HepG2 (cell line): ENCODE results near the gene ZCCHC3. TPM values are rescaled to one million over a fixed set of nuclear protein-coding genes. Genes with fewer than 3 reads are reported as not detected.

ENCODE experiments used
- ARID4A ChIP-seq: sonication (generic); formaldehyde crosslinking; IDR thresholded peaks from 2 replicates; pipeline ENCODE4 v1.5.0; 2020; ENCODE audit warnings: mild to moderate bottlenecking, missing genetic modification reagents, borderline replicate concordance
- CEBPG ChIP-seq: IDR thresholded peaks from 2 replicates; pipeline ENCODE4 v1.6.1; 2016
- DR1 ChIP-seq: sonication (generic); formaldehyde crosslinking; IDR thresholded peaks from 2 replicates; pipeline ENCODE4 v1.8.0; 2021; ENCODE audit warnings: mild to moderate bottlenecking, missing genetic modification reagents, inconsistent platforms
- GLI4 ChIP-seq: sonication (generic); formaldehyde crosslinking; IDR thresholded peaks from 2 replicates; pipeline ENCODE4 v1.5.1; 2020; ENCODE audit warnings: missing genetic modification reagents, mild to moderate bottlenecking, moderate library complexity, borderline replicate concordance
- GPN1 ChIP-seq: sonication (generic); formaldehyde crosslinking; IDR thresholded peaks from 2 replicates; pipeline ENCODE4 v1.5.1; 2020; ENCODE audit warnings: missing genetic modification reagents, borderline replicate concordance
- MIER2 ChIP-seq: IDR thresholded peaks from 2 replicates; pipeline ENCODE4 v1.6.1; 2016; ENCODE audit warnings: missing biosample characterization, missing genetic modification reagents
- PATZ1 ChIP-seq: sonication (generic); formaldehyde crosslinking; IDR thresholded peaks from 2 replicates; pipeline ENCODE4 v1.4.0; 2020; ENCODE audit warnings: missing genetic modification reagents
- PPARG ChIP-seq: conservative IDR thresholded peaks from 2 replicates; pipeline ENCODE4 v1.6.1; 2016; ENCODE audit warnings: missing biosample characterization, missing genetic modification reagents
- RARA ChIP-seq: IDR thresholded peaks from 2 replicates; pipeline ENCODE4 v1.6.1; 2016; ENCODE audit warnings: missing genetic modification reagents, missing compliant biosample characterization
- RBM22 ChIP-seq: fragments of 200-400 bp; formaldehyde crosslinking; optimal IDR thresholded peaks from 2 replicates; pipeline ENCODE3; 2017; ENCODE audit warnings: mild to moderate bottlenecking, low read length, moderate library complexity
- RFXAP ChIP-seq: sonication (generic); formaldehyde crosslinking; IDR thresholded peaks from 2 replicates; pipeline ENCODE4 v1.4.0; 2020; ENCODE audit warnings: missing genetic modification reagents, borderline replicate concordance
- SMC3 ChIP-seq: IDR thresholded peaks from 2 replicates; pipeline ENCODE4 v1.6.1; 2011; ENCODE audit warnings: low read length, improper control_type of control experiment
- SOX13 ChIP-seq, 3 experiments: fragments of 450-650 bp in 1 of 3; sonication (generic) in 1 of 3; formaldehyde crosslinking in 1 of 3; IDR thresholded peaks in 2 of 3; conservative IDR thresholded peaks in 1 of 3; 2 replicates each; pipeline versions ENCODE4 v1.5.0 to v1.6.1; 2016 to 2020; ENCODE audit warnings: antibody characterized with exemption in 1 of 3, mild to moderate bottlenecking in 1 of 3, missing compliant biosample characterization in 1 of 3, missing genetic modification reagents in 1 of 3, moderate library complexity in 1 of 3
- TFE3 ChIP-seq: IDR thresholded peaks from 2 replicates; pipeline ENCODE4 v1.6.1; 2016
- ZBTB33 ChIP-seq: sonication (generic); formaldehyde crosslinking; IDR thresholded peaks from 2 replicates; pipeline ENCODE4 v1.4.0; 2020; ENCODE audit warnings: missing genetic modification reagents
- ZFP37 ChIP-seq: sonication (generic); formaldehyde crosslinking; IDR thresholded peaks from 2 replicates; pipeline ENCODE4 v1.4.0; 2020; ENCODE audit warnings: missing genetic modification reagents, borderline replicate concordance
- ZNF264 ChIP-seq: sonication (generic); formaldehyde crosslinking; IDR thresholded peaks from 2 replicates; pipeline ENCODE4 v1.4.0; 2020; ENCODE audit warnings: missing genetic modification reagents
- ZNF678 ChIP-seq: sonication (generic); formaldehyde crosslinking; IDR thresholded peaks from 2 replicates; pipeline ENCODE4 v1.4.0; 2020; ENCODE audit warnings: mild to moderate bottlenecking, missing genetic modification reagents
- polyA plus RNA-seq, 8 experiments: library from polyadenylated mRNA; depleted of rRNA in 3 of 8; stranded (reverse) in 7 of 8; unstranded in 1 of 8; fragments of >200 nt; fragmentation: Illumina TruSeq in 4 of 8; extraction: Trizol in 4 of 8; gene quantifications; 2 replicates each; pipeline versions ENCODE4 v1.2.1 to v1.2.3, GENCODE V29; 2011 to 2016; ENCODE audit warnings: low read depth in 4 of 8, missing spikeins in 1 of 8, mixed read lengths in 1 of 8; ENCODE audit not compliant: insufficient read depth in 1 of 8
- total RNA-seq, 5 experiments: library from RNA; depleted of rRNA; stranded (reverse); fragments of >200 nt; fragmentation: Illumina TruSeq; extraction: Trizol; gene quantifications; 2 replicates each; pipeline ENCODE4 v1.2.3, GENCODE V29; 2016; ENCODE audit warnings: low read depth in 1 of 5

Gene ZCCHC3
- total and polyA plus RNA-seq, 2 of the 13 experiments (the other 11 are each of a cell fraction or from before 2014, with no cell fraction given), result 46.6 to 63.0 TPM

GRCh38 chr20:348972-349841 lies 51.8 kb downstream of the ZCCHC3 start (continued):
- peak; percentile 1; the same call in 1 of the 2 replicates for TF ChIP-seq ZBTB33
- peak; percentile 50; the same call in 1 of the 2 replicates for TF ChIP-seq TFE3 (CRISPR knock-in tag)
- 0 out of 2 replicates have a peak, but pooled peaks have one; percentile 74 for TF ChIP-seq ZFP37 (CRISPR knock-in tag)
- TF ChIP-seq RARA, result peak; percentile 77
- TF ChIP-seq GPN1 (CRISPR knock-in tag), result peak; percentile 56; the same call in 1 of the 2 replicates
- peak; percentile 56; the same call in 1 of the 2 replicates for TF ChIP-seq RFXAP
- no peak; the same call in 1 of the 2 replicates for TF ChIP-seq ZNF678 (CRISPR knock-in tag)
- TF ChIP-seq CEBPG, result peak; percentile 53
- 0 out of 2 replicates have a peak, but pooled peaks have one; percentile 20 for TF ChIP-seq ZNF264 (CRISPR knock-in tag)
- peak; percentile 16; the same call in 1 of the 2 replicates for TF ChIP-seq SMC3
- TF ChIP-seq SOX13 (IDR thresholded peaks at IDR 0.05), result no peak
- TF ChIP-seq SOX13 (CRISPR knock-in tag; conservative IDR thresholded peaks at IDR 0.05 in 1 of 2, IDR thresholded peaks at IDR 0.05 in 1 of 2), result peak in 1 of 2 experiments; percentile 46; a peak in 1 of 4 replicates
- TF ChIP-seq ARID4A (CRISPR knock-in tag), result peak; percentile 73
- TF ChIP-seq PATZ1 (CRISPR knock-in tag), result peak; percentile 81
- TF ChIP-seq RBM22, result no peak
- TF ChIP-seq DR1 (CRISPR knock-in tag), result no peak
- TF ChIP-seq GLI4, result 0 out of 2 replicates have a peak, but pooled peaks have one; percentile 12
- TF ChIP-seq MIER2 (CRISPR knock-in tag), result no peak
- 0 out of 2 replicates have a peak, but pooled peaks have one; percentile 22 for TF ChIP-seq PPARG (CRISPR knock-in tag)
